GM23338 (cell line): Measurements from ENCODE around the gene MAGI1.

Experiments used
- CREB1 ChIP-seq: fragments of 250-450 bp; sonication (Bioruptor Pico); IDR thresholded peaks from 2 replicates; pipeline ENCODE4 v1.5.0; 2020; ENCODE audit warnings: low read depth, mild to moderate bottlenecking, moderate library complexity
- CTCF ChIP-seq, 2 experiments: fragments of 200-600 bp in 1 of 2; sonication (generic) in 1 of 2; conservative IDR thresholded peaks; 2 replicates each; pipeline versions ENCODE4 v1.5.1 to v1.6.1; 2016 to 2017; ENCODE audit warnings: antibody characterized with exemption in 2 of 2, low read depth in 2 of 2, mild to moderate bottlenecking in 2 of 2, moderate library complexity in 1 of 2
- EZH2phosphoT487 ChIP-seq: fragments of 200-600 bp; sonication (generic); IDR thresholded peaks from one replicate; pipeline ENCODE4 v1.8.1; 2018; ENCODE audit warnings: antibody characterized with exemption; ENCODE audit not compliant: unreplicated experiment
- POLR2AphosphoS5 ChIP-seq: IDR thresholded peaks from 2 replicates; pipeline ENCODE4 v1.6.1; 2016; ENCODE audit warnings: antibody characterized with exemption, low read depth
- ZNF331 ChIP-seq: fragments of 250-450 bp; sonication (Bioruptor Pico); IDR thresholded peaks from 2 replicates; pipeline ENCODE4 v1.5.0; 2020; ENCODE audit warnings: low read depth, mild to moderate bottlenecking, moderate library complexity
- TF ChIP-seq, protein P1 (sequence below): fragments of 250-450 bp; sonication (Bioruptor Pico); IDR thresholded peaks from 2 replicates; pipeline ENCODE4 v1.5.0; 2020; ENCODE audit warnings: mild to moderate bottlenecking, moderate library complexity

- peak; percentile 25 to 33; a peak in 2 of 4 replicates for TF ChIP-seq CTCF (conservative IDR thresholded peaks at IDR 0.05; ENCODE audit: low read depth in 2 of 2)
- TF ChIP-seq EZH2phosphoT487: no peak
- TF ChIP-seq CREB1: no peak
- TF ChIP-seq POLR2AphosphoS5: no peak
- TF ChIP-seq ZNF331 (CRISPR knock-in tag): no peak
- TF ChIP-seq, protein P1, sequence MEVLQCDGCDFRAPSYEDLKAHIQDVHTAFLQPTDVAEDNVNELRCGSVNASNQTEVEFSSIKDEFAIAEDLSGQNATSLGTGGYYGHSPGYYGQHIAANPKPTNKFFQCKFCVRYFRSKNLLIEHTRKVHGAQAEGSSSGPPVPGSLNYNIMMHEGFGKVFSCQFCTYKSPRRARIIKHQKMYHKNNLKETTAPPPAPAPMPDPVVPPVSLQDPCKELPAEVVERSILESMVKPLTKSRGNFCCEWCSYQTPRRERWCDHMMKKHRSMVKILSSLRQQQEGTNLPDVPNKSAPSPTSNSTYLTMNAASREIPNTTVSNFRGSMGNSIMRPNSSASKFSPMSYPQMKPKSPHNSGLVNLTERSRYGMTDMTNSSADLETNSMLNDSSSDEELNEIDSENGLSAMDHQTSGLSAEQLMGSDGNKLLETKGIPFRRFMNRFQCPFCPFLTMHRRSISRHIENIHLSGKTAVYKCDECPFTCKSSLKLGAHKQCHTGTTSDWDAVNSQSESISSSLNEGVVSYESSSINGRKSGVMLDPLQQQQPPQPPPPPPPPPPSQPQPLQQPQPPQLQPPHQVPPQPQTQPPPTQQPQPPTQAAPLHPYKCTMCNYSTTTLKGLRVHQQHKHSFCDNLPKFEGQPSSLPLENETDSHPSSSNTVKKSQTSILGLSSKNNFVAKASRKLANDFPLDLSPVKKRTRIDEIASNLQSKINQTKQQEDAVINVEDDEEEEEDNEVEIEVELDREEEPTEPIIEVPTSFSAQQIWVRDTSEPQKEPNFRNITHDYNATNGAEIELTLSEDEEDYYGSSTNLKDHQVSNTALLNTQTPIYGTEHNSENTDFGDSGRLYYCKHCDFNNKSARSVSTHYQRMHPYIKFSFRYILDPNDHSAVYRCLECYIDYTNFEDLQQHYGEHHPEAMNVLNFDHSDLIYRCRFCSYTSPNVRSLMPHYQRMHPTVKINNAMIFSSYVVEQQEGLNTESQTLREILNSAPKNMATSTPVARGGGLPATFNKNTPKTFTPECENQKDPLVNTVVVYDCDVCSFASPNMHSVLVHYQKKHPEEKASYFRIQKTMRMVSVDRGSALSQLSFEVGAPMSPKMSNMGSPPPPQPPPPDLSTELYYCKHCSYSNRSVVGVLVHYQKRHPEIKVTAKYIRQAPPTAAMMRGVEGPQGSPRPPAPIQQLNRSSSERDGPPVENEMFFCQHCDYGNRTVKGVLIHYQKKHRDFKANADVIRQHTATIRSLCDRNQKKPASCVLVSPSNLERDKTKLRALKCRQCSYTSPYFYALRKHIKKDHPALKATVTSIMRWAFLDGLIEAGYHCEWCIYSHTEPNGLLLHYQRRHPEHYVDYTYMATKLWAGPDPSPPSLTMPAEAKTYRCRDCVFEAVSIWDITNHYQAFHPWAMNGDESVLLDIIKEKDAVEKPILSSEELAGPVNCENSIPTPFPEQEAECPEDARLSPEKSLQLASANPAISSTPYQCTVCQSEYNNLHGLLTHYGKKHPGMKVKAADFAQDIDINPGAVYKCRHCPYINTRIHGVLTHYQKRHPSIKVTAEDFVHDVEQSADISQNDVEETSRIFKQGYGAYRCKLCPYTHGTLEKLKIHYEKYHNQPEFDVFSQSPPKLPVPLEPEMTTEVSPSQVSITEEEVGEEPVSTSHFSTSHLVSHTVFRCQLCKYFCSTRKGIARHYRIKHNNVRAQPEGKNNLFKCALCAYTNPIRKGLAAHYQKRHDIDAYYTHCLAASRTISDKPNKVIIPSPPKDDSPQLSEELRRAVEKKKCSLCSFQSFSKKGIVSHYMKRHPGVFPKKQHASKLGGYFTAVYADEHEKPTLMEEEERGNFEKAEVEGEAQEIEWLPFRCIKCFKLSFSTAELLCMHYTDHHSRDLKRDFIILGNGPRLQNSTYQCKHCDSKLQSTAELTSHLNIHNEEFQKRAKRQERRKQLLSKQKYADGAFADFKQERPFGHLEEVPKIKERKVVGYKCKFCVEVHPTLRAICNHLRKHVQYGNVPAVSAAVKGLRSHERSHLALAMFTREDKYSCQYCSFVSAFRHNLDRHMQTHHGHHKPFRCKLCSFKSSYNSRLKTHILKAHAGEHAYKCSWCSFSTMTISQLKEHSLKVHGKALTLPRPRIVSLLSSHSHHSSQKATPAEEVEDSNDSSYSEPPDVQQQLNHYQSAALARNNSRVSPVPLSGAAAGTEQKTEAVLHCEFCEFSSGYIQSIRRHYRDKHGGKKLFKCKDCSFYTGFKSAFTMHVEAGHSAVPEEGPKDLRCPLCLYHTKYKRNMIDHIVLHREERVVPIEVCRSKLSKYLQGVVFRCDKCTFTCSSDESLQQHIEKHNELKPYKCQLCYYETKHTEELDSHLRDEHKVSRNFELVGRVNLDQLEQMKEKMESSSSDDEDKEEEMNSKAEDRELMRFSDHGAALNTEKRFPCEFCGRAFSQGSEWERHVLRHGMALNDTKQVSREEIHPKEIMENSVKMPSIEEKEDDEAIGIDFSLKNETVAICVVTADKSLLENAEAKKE (CRISPR knock-in tag): no peak
Measured at GRCh38 chr3:65689436-65689835, 349.3 kb downstream of the MAGI1 start.
